Lower leg skin (tissue), 4 donors: ENCODE results near the gene RNF180. TPM values are rescaled to one million over a fixed set of nuclear protein-coding genes. Genes with fewer than 3 reads are reported as not detected.

ENCODE experiments used
- DNase-seq, 2 donors: peaks; one replicate each; pipeline ENCODE4 v3.0.0-alpha.2; 2019; ENCODE audit warnings: low spot score in 2 of 2
- H3K4me3 ChIP-seq: fragments of 200-600 bp; sonication (generic); 2 replicates; pipeline ENCODE4 v1.5.1; 2017; ENCODE audit warnings: mild to moderate bottlenecking, low read depth; ENCODE audit not compliant: poor library complexity, severe bottlenecking
- CTCF ChIP-seq, 3 donors: fragments of 450-650 bp; IDR thresholded peaks; one replicate each; pipeline ENCODE4 v1.5.1; 2016; ENCODE audit warnings: antibody characterized with exemption in 3 of 3, mild to moderate bottlenecking in 3 of 3, moderate library complexity in 2 of 3
- POLR2A ChIP-seq, 2 donors: fragments of 450-650 bp; IDR thresholded peaks; one replicate each; pipeline ENCODE4 v1.6.1; 2016 to 2017; ENCODE audit warnings: antibody characterized with exemption in 2 of 2, mild to moderate bottlenecking in 1 of 2, moderate library complexity in 1 of 2
- WGBS, 2 donors: methylation state at CpG; one replicate each; pipeline ENCODE4 v1.1.5; 2018; 5-methylcytosine and 5-hydroxymethylcytosine counted together
- intact Hi-C: fragments of 100-400 bp; cut with DNase I; formaldehyde crosslinking; loops from one replicate; pipeline ENCODE4 v1.15.0; 2023; ENCODE audit warnings: low total_unique reads
- total RNA-seq, 4 donors: library from RNA; depleted of rRNA; stranded (reverse); fragments of >200 nt; gene quantifications; one replicate each; pipeline ENCODE4 v1.1.0, GENCODE V29; 2016

RNF180 gene
- total RNA-seq, 4 donors from 2014 or later, result 10.7 to 14.5 (median 14.0) TPM

- no peak for DNase-seq
- 12 to 21% methylated on average over 4 of the region's 4 CpGs for WGBS, 2 donors
- TF ChIP-seq POLR2A (IDR thresholded peaks at IDR 0.05), result no peak
- no peak for TF ChIP-seq CTCF (IDR thresholded peaks at IDR 0.05)
- intact Hi-C loops, result no loop called here
- no peak overlapping the region for H3K4me3 ChIP-seq
Observed at GRCh38 chr5:64145216-64145895, 20.3 kb upstream of the RNF180 start.

- TF ChIP-seq POLR2A (IDR thresholded peaks at IDR 0.05) (no peak), CTCF (IDR thresholded peaks at IDR 0.05) (no peak)
- no peak for DNase-seq
- 79 to 91% methylated on average over 2 of the region's 2 CpGs for WGBS, 2 donors
- H3K4me3 ChIP-seq, result no peak overlapping the region
- intact Hi-C loops, result no loop called here
Observed at GRCh38 chr5:64147379-64147778, 18.3 kb upstream of the RNF180 start.

- TF ChIP-seq POLR2A (IDR thresholded peaks at IDR 0.05) (no peak), CTCF (IDR thresholded peaks at IDR 0.05) (no peak)
- intact Hi-C loops, result no loop called here
- H3K4me3 ChIP-seq, result no peak overlapping the region
- DNase-seq, result peak; percentile 42 to 86
- 13 to 15% methylated on average over 7 of the region's 7 CpGs for WGBS, 2 donors
Observed at GRCh38 chr5:64147849-64148441, 17.7 kb upstream of the RNF180 start.

- H3K4me3 ChIP-seq, result no peak overlapping the region
- intact Hi-C loops, result no loop called here
- no peak for DNase-seq
- TF ChIP-seq POLR2A (IDR thresholded peaks at IDR 0.05) (no peak), CTCF (IDR thresholded peaks at IDR 0.05) (no peak)
Observed at GRCh38 chr5:64149268-64149667, 16.4 kb upstream of the RNF180 start.

GRCh38 chr5:64149857-64150521, 15.7 kb upstream of the RNF180 start:
- no peak for DNase-seq
- intact Hi-C loops, result no loop called here
- WGBS, 2 donors, result 94 to 97% methylated on average over 20 to 21 of the region's 33 CpGs

More at GRCh38 chr5:64149857-64150521, 15.7 kb upstream of the RNF180 start:
- H3K4me3 ChIP-seq, result no peak overlapping the region
- TF ChIP-seq POLR2A (IDR thresholded peaks at IDR 0.05), result no peak
- no peak for TF ChIP-seq CTCF (IDR thresholded peaks at IDR 0.05)
